Pancreas (tissue), 10 donors: ENCODE measurements around the gene OSBPL2. TPM values are rescaled to one million over a fixed set of nuclear protein-coding genes. Genes with fewer than 3 reads are reported as not detected.

ENCODE experiments used
- ATAC-seq, 4 donors: fragments of 200-7000 bp; cut with Tn5 transposase; one replicate each; pipeline versions ENCODE4 v1.8.0 to v1.9.1; 2020; ENCODE audit warnings: mild to moderate bottlenecking in 4 of 4, moderate library complexity in 4 of 4
- DNase-seq, 6 donors: peaks; one replicate each; pipeline ENCODE4 v3.0.0-alpha.2; 2020
- FAIRE-seq: peaks from 2 replicates; lab custom pipeline; 2012; peaks lifted over from hg19 to GRCh38; lab: Jason Lieb, UNC
- H3K27ac ChIP-seq, 4 donors: fragments of 200-600 bp; sonication (generic); 1 replicate in 3 of 4; 2 replicates in 1 of 4; pipeline versions ENCODE4 v1.5.0 to v1.8.0; 2020
- H3K27me3 ChIP-seq, 4 donors: fragments of 200-600 bp; one replicate each; pipeline ENCODE4 v1.8.0; 2021
- H3K36me3 ChIP-seq, 3 donors: fragments of 200-600 bp; sonication (generic) in 1 of 3; one replicate each; pipeline versions ENCODE4 v1.5.0 to v1.8.0; 2020 to 2021
- H3K4me1 ChIP-seq, 3 donors: fragments of 200-600 bp; one replicate each; pipeline ENCODE4 v1.8.0; 2021
- H3K4me3 ChIP-seq, 4 donors: fragments of 200-600 bp; sonication (generic) in 2 of 4; one replicate each; pipeline versions ENCODE4 v1.5.0 to v1.8.0; 2020 to 2021
- H3K9me3 ChIP-seq, 4 donors: fragments of 200-600 bp; one replicate each; pipeline ENCODE4 v1.8.0; 2021
- WGBS, 2 donors: extraction: QIAGEN DNeasy Blood & Tissue Kit; methylation state at CpG; one replicate each; pipeline ENCODE4 v1.1.7; 2013; 5-methylcytosine and 5-hydroxymethylcytosine counted together
- intact Hi-C, 3 donors: fragments of 100-400 bp; cut with DNase I; formaldehyde crosslinking; loops; one replicate each; pipeline versions ENCODE4 v1.11.1 to v1.14.2; 2022
- polyA plus RNA-seq, 2 donors: library from polyadenylated mRNA; stranded (reverse); fragments of 200-250 nt; gene quantifications; one replicate each; pipeline ENCODE4 v1.2.3, GENCODE V29; 2013
- total RNA-seq, 6 donors: library from RNA; stranded (reverse); fragmentation: NEBNext Ultra II Directional in 4 of 6; extraction: Animal tissue kit (Norgen Biotek cat#: 25700) in 4 of 6; gene quantifications; one replicate each; pipeline versions ENCODE4 v1.2.1 to v1.2.4, GENCODE V29; 2021 to 2023
- TF ChIP-seq, protein P1 (sequence below), 4 donors: fragments of 200-600 bp; sonication (generic) in 3 of 4; IDR thresholded peaks; one replicate each; pipeline versions ENCODE4 v1.5.0 to v1.8.0; 2021; ENCODE audit warnings: antibody characterized with exemption in 4 of 4
- donor health status: healthy with polysubstance abuse.
- donor health status: DM: no; HTN: no; CAD: no; lungs with moderate emphysema.
- donor health status: DM: no; HTN: no; CAD: no.
- donor health status: control.
- donor health status: control.
- donor health status: Bipolar disorder and iron deficiency.
- donor health status: DM: yes; HTN: yes; CAD: no.
- donor health status: DM: no; HTN: no; CAD: no.
- donor health status: DM: no; HTN: no; CAD: no.
- donor health status: DM: yes; HTN: yes; CAD: no.

The OSBPL2 gene
- total and polyA plus RNA-seq, 8 donors: 33.3 to 56.8 (median 47.0) TPM

DNA sequence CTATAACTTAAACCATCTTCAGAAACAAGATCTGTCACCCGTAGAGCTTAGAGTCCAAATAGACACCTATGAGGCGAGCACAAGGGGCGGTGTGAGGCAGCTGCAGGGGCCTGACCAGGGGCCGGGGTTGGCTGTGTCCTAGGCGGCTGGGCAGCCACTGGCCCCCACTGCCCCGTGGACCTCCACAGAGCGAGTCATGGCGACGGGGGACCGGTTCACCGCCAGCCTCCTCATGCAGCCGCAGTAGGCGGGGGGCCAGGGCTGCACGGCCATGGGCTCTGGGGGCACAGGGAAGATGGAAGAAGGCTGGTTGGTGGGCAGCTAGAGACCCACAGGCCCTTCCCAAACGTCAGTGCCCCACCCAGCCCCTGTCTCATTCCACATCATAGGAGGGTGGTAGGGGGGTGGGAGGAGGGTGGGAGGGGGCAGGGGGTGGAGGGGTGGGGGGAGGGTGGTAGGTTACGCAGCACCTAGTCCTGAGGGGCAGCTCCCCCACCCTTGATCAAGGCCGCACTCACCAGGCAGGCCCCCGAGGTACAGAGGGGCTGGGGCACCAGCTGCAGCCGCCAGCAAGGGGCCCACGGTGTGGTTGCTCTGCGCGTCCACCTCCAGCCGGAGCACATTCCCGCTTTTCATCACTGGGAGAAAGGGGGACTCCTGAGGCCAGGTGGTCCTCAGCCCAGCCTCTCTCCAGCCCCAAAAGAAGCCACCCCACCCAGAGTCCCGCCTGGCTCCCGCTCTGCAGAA is 71.0 kb downstream of the OSBPL2 start:
- ATAC-seq (no peak), FAIRE-seq (no peak), DNase-seq (peak in 1 of 6 donors; percentile 83)
- no peak overlapping the region for H3K4me3 ChIP-seq
- intact Hi-C loops: loop anchor here in 2 of 3 donors (5.0 kb wide), 2 partner anchors 68 to 73 kb away; no protein-coding TSS in a partner anchor
- H3K36me3 ChIP-seq: peaks cover 9 to 65% (median 30%) of the 10 kb centered on the region in 3 donors
- H3K4me1 ChIP-seq: peaks cover 8 to 18% (median 11%) of the 10 kb centered on the region in 3 donors
- TF ChIP-seq, protein P1, sequence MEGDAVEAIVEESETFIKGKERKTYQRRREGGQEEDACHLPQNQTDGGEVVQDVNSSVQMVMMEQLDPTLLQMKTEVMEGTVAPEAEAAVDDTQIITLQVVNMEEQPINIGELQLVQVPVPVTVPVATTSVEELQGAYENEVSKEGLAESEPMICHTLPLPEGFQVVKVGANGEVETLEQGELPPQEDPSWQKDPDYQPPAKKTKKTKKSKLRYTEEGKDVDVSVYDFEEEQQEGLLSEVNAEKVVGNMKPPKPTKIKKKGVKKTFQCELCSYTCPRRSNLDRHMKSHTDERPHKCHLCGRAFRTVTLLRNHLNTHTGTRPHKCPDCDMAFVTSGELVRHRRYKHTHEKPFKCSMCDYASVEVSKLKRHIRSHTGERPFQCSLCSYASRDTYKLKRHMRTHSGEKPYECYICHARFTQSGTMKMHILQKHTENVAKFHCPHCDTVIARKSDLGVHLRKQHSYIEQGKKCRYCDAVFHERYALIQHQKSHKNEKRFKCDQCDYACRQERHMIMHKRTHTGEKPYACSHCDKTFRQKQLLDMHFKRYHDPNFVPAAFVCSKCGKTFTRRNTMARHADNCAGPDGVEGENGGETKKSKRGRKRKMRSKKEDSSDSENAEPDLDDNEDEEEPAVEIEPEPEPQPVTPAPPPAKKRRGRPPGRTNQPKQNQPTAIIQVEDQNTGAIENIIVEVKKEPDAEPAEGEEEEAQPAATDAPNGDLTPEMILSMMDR (IDR thresholded peaks at IDR 0.05): no peak
- no peaks in the 10 kb centered on the region for H3K9me3 ChIP-seq
- no peaks in the 10 kb centered on the region for H3K27me3 ChIP-seq
- 88 to 90% methylated on average over 20 to 26 of the region's 26 CpGs for WGBS, 2 donors
- H3K27ac ChIP-seq: no peak overlapping the region

DNA sequence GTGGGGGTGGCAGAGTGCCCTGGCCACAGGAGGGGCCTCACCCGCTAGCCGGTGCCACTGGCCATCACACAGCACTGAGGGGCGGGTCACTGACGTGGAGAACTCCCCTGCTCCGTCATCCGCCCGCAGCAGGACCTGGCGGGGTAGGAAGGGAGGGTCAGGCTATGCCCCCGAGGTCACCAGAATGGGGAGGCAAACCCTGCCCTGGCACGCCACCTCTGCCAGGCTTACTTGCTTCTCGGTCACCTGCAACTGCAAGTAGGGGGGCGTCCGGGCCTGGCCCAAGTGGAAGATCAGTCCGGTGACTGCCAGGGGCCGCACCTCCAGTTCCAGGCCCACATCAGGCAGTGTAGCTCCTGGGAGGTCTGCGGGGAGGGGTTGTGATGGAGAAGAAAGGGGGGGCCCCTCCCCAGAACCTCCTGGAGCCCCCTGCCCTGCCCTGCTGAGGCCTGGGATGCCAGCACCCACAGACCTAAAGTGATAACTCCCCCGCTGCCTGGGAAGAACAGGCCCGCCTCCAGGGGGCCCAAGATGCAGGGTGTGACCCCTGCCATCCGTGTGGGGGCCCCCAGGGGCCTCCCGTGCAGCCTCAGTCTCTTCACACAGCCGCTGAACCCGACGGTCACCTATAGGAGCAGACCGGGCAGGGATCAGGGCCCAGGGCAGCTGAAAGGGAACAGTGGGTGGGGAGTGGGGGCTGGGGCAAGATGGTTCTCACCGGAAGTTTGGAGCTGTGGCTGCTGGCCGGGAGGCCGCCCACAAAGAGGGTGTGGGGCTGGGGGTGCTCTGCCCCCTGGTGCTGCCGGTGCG is 71.8 kb downstream of the OSBPL2 start:
- intact Hi-C loops: loop anchor here in 2 of 3 donors (5.0 kb wide), 2 partner anchors 67 to 72 kb away; no protein-coding TSS in a partner anchor
- FAIRE-seq (no peak), DNase-seq (peak in 1 of 6 donors; percentile 83), ATAC-seq (no peak)
- Histone ChIP-seq H3K9me3 (no peaks in the 10 kb centered on the region), H3K4me1 (peaks cover 7 to 12% (median 8%) of the 10 kb centered on the region in 3 donors), H3K27ac (no peak overlapping the region), H3K27me3 (no peaks in the 10 kb centered on the region), H3K36me3 (peaks cover 9 to 71% (median 30%) of the 10 kb centered on the region in 3 donors), H3K4me3 (no peak overlapping the region)
- WGBS, 2 donors: 85 to 87% methylated on average over 25 to 29 of the region's 29 CpGs
- TF ChIP-seq, protein P1 (IDR thresholded peaks at IDR 0.05): no peak

DNA sequence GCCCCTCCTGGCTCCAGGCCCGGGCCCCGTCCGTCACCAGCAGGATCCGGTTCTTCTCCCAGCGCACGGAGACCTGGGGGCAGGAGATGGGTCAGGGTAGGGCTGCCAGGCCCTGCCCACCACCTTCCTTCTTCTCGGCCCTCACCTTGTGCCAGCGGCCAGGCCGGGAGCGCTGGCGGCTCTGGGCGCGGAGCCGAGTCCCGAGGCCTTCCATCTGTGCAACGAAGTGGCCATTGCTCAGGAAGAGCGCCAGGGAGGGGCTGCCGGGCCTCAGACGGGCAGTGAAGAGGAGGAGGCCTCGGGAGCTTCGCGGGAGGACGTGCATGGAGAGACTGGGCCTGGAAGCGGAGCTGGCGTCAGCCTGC is 72.4 kb downstream of the OSBPL2 start:
- no peak for FAIRE-seq
- H3K27ac ChIP-seq: no peak overlapping the region
- no peak for DNase-seq
- intact Hi-C loops: no loop called here
- no peak for ATAC-seq
- H3K27me3 ChIP-seq: no peaks in the 10 kb centered on the region
- H3K36me3 ChIP-seq: peaks cover 9 to 74% (median 30%) of the 10 kb centered on the region in 3 donors
- TF ChIP-seq, protein P1 (IDR thresholded peaks at IDR 0.05): no peak
- H3K4me3 ChIP-seq: no peak overlapping the region
- H3K9me3 ChIP-seq: no peaks in the 10 kb centered on the region
- H3K4me1 ChIP-seq: peaks cover 4 to 7% (median 7%) of the 10 kb centered on the region in 3 donors
- 80 to 84% methylated on average over 25 of the region's 25 CpGs for WGBS, 2 donors

DNA sequence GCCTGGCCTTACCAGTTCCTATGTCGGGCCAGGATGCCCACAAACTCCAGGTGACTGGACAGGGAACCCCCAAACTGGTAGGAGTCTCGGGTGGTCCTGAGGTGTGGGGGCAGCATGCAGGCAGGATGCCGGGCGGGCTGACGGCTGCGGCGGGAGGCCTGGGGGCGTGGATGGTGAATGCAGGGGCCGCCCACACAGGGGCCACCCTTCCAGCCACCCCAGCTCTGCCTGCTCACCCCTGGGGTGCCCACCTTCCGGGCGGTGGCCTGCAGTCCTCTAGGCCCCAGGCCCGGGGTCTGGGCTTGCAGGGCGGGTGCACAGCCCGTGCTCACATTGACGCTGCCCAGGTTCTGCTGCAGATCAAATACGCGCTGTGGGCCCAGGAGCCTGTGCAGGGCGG is 72.8 kb downstream of the OSBPL2 start:
- TF ChIP-seq, protein P1 (IDR thresholded peaks at IDR 0.05): no peak
- 95 to 97% methylated on average over 17 to 18 of the region's 18 CpGs for WGBS, 2 donors
- ATAC-seq: no peak
- no peak for DNase-seq
- H3K9me3 ChIP-seq: no peaks in the 10 kb centered on the region
- H3K27me3 ChIP-seq: no peaks in the 10 kb centered on the region
- H3K4me3 ChIP-seq: no peak overlapping the region
- H3K4me1 ChIP-seq: peaks cover 0 to 3% (median 2%) of the 10 kb centered on the region in 3 donors
- H3K27ac ChIP-seq: no peak overlapping the region
- intact Hi-C loops: no loop called here
- peaks cover 9 to 74% (median 30%) of the 10 kb centered on the region in 3 donors for H3K36me3 ChIP-seq
- FAIRE-seq: no peak
